Activated B cell treated with CpG ODN at 0.5 μM for 24 hours (primary cell): ENCODE measurements around the gene ACP3. TPM values are rescaled to one million over a fixed set of nuclear protein-coding genes. Genes with fewer than 3 reads are reported as not detected.
A peak's percentile ranks its signal among the peaks of the same experiment; 100 is the strongest.

Experiments
- ATAC-seq: fragments of 200-7000 bp; cut with Tn5 transposase; one replicate; pipeline ENCODE4 v1.10.0; 2021; ENCODE audit warnings: low read depth, mild to moderate bottlenecking, moderate library complexity
- CTCF ChIA-PET: fragments of 350-600 bp; sonication (Branson Sonifier 250); formaldehyde crosslinking; loops from one replicate; lab custom pipeline; 2021; ENCODE audit warnings: antibody characterized with exemption; lab: Charles Lee
- POLR2A ChIA-PET: fragments of 350-600 bp; sonication (Branson Sonifier 250); formaldehyde crosslinking; loops from one replicate; lab custom pipeline; 2021; ENCODE audit warnings: antibody characterized with exemption; lab: Charles Lee
- DNase-seq: peaks from one replicate; pipeline ENCODE4 v3.0.0; 2022
- H3K27ac Mint-ChIP-seq: one replicate; pipeline ENCODE4 v1.8.0; 2020; ENCODE audit warnings: mixed read lengths
- H3K27me3 Mint-ChIP-seq: one replicate; pipeline ENCODE4 v1.8.0; 2021; ENCODE audit warnings: mixed read lengths
- H3K36me3 Mint-ChIP-seq: one replicate; pipeline ENCODE4 v1.8.0; 2021; ENCODE audit warnings: low read depth, mixed read lengths
- H3K4me1 Mint-ChIP-seq: one replicate; pipeline ENCODE4 v1.8.0; 2021; ENCODE audit warnings: mixed read lengths
- H3K4me3 Mint-ChIP-seq: one replicate; pipeline ENCODE4 v1.8.0; 2020; ENCODE audit warnings: mild to moderate bottlenecking, mixed read lengths
- H3K9me3 Mint-ChIP-seq: one replicate; pipeline ENCODE4 v1.8.0; 2020; ENCODE audit warnings: mixed read lengths
- intact Hi-C: fragments of 100-400 bp; cut with micrococcal nuclease; formaldehyde crosslinking; loops from one replicate; pipeline ENCODE4 v1.15.1; 2024
- total RNA-seq: library from RNA; stranded (reverse); gene quantifications from 2 replicates; pipeline ENCODE4 v1.2.3, GENCODE V29; 2022
- TF ChIP-seq, protein P1 (sequence below): fragments of 200-600 bp; IDR thresholded peaks from one replicate; pipeline ENCODE4 v1.8.0; 2022; ENCODE audit warnings: antibody characterized with exemption, mild to moderate bottlenecking

The ACP3 gene
- total RNA-seq, 1 donor from 2014 or later, result 0.84 TPM

- Mint-ChIP-seq H3K27ac (no peak overlapping the region), H3K36me3 (no peaks in the 10 kb centered on the region), H3K4me3 (no peak overlapping the region), H3K27me3 (no peaks in the 10 kb centered on the region), H3K4me1 (peaks cover 1% of the 10 kb centered on the region), H3K9me3 (no peaks in the 10 kb centered on the region)
- intact Hi-C loops, result no loop called here
- POLR2A ChIA-PET, result interaction anchor here (0.7 kb wide), 1 partner anchor 1884 kb away, joined by 3 read pairs; no protein-coding TSS in a partner anchor
- TF ChIP-seq, protein P1, sequence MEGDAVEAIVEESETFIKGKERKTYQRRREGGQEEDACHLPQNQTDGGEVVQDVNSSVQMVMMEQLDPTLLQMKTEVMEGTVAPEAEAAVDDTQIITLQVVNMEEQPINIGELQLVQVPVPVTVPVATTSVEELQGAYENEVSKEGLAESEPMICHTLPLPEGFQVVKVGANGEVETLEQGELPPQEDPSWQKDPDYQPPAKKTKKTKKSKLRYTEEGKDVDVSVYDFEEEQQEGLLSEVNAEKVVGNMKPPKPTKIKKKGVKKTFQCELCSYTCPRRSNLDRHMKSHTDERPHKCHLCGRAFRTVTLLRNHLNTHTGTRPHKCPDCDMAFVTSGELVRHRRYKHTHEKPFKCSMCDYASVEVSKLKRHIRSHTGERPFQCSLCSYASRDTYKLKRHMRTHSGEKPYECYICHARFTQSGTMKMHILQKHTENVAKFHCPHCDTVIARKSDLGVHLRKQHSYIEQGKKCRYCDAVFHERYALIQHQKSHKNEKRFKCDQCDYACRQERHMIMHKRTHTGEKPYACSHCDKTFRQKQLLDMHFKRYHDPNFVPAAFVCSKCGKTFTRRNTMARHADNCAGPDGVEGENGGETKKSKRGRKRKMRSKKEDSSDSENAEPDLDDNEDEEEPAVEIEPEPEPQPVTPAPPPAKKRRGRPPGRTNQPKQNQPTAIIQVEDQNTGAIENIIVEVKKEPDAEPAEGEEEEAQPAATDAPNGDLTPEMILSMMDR, result no peak
- no peak for ATAC-seq
- DNase-seq, result no peak
- CTCF ChIA-PET, result no interaction called here
Observed at GRCh38 chr3:132347811-132348210, 30.6 kb downstream of the ACP3 start.

DNA sequence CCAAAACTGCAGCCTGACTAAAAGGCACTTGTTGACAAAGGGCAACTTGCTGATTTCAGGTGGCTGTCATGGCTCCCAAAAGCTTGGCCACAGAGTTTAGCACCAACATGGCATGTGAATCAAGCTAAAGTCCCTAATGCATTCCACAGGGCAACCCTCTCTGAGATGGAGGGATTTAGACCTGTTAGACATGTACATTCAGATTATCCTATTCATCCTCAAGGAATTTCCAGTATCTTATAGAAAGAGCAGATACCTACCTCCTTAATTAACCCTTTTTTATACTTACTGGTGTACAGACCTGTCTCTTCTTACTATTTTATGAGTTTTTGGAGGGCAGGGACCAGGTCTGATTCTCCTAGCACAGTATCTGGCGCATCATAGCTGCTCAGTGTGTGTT lies 31.3 kb downstream of the ACP3 start:
- DNase-seq (no peak), ATAC-seq (no peak)
- Mint-ChIP-seq H3K27me3 (no peaks in the 10 kb centered on the region), H3K27ac (no peak overlapping the region), H3K4me1 (no peaks in the 10 kb centered on the region), H3K36me3 (no peaks in the 10 kb centered on the region), H3K9me3 (no peaks in the 10 kb centered on the region), H3K4me3 (no peak overlapping the region)
- intact Hi-C loops, result no loop called here
- ChIA-PET POLR2A (no interaction called here), CTCF (interaction anchor here (1.2 to 3.9 kb wide), 2 partner anchors 9 to 50 kb away, joined by 3 to 26 read pairs; no protein-coding TSS in a partner anchor)
- TF ChIP-seq, protein P1, result no peak

DNA sequence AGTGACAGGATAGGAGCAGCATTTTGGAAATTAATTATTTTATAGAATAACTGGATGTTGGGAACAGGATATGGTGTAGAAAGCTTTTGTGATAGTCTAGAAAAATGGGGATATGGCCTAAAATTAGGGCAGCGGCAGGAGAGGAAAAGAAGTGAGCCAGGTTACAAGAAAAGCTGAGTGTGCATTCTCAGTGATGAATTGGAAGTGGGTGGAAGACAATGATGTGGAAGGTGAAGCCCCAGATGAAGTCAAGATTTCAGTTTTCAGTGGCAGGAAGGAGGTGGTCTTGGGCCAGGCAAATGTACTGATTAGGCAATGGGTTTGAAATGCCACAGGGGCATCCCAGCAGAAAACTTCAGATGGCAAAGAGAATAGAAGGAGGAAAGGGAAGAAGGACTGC lies 33.6 kb downstream of the ACP3 start:
- ATAC-seq, result no peak
- Mint-ChIP-seq H3K4me3 (no peak overlapping the region), H3K27me3 (no peaks in the 10 kb centered on the region), H3K9me3 (no peaks in the 10 kb centered on the region), H3K36me3 (no peaks in the 10 kb centered on the region), H3K27ac (no peak overlapping the region), H3K4me1 (no peaks in the 10 kb centered on the region)
- no peak for DNase-seq
- CTCF ChIA-PET, result interaction anchor here (1.0 to 3.9 kb wide), 3 partner anchors 8 to 292 kb away, joined by 3 to 26 read pairs (median 7); no protein-coding TSS in a partner anchor
- intact Hi-C loops, result loop anchor here (5.0 to 10.0 kb wide), 2 partner anchors 96 to 144 kb away; no protein-coding TSS in a partner anchor
- TF ChIP-seq, protein P1, result no peak
- POLR2A ChIA-PET, result no interaction called here

GRCh38 chr3:132351222-132351806 lies 34.1 kb downstream of the ACP3 start:
- ATAC-seq, result no peak
- no peaks in the 10 kb centered on the region for H3K27me3 Mint-ChIP-seq
- no peaks in the 10 kb centered on the region for H3K9me3 Mint-ChIP-seq
- intact Hi-C loops, result loop anchor here (5.0 to 10.0 kb wide), 2 partner anchors 96 to 143 kb away; no protein-coding TSS in a partner anchor
- no peak for DNase-seq
- TF ChIP-seq, protein P1, result no peak
- no peak overlapping the region for H3K27ac Mint-ChIP-seq
- ChIA-PET CTCF (interaction anchor here (1.0 to 3.9 kb wide), 3 partner anchors 8 to 292 kb away, joined by 3 to 26 read pairs (median 7); no protein-coding TSS in a partner anchor), POLR2A (no interaction called here)
- H3K4me3 Mint-ChIP-seq, result no peak overlapping the region
- no peaks in the 10 kb centered on the region for H3K36me3 Mint-ChIP-seq
- no peaks in the 10 kb centered on the region for H3K4me1 Mint-ChIP-seq

DNA sequence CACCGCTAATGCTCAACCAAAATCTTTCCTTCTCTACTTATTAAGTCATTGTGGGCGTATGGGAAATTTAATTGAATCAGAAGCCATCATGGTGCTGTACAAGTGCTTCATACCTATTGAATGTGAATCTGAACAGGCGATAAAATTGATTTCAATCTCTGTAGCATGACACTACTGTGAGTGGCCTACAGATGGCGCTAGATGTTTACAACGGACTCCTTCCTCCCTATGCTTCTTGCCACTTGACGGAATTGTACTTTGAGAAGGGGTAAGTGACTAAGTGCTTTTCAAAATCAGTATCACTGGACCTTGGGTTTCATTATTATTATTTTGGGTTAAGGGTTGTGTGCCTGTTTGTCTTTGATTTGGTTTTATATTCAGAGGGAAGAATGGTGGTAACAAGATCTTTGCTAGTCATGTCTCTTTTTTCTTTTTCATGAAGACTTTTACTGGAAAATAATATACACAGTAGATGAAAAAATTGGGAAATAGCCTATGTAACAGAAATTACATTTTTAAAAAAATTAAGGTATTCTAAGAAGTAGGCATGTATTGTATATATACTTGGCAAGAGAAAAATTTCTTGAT lies 35.4 kb downstream of the ACP3 start:
- H3K4me1 Mint-ChIP-seq, result no peaks in the 10 kb centered on the region
- H3K27me3 Mint-ChIP-seq, result no peaks in the 10 kb centered on the region
- intact Hi-C loops, result loop anchor here (1.0 to 10.0 kb wide), 5 partner anchors 47 to 290 kb away; no protein-coding TSS in a partner anchor
- H3K9me3 Mint-ChIP-seq, result no peaks in the 10 kb centered on the region
- ATAC-seq (peak; percentile 84), DNase-seq (no peak)
- no peak overlapping the region for H3K4me3 Mint-ChIP-seq
- CTCF ChIA-PET, result interaction anchor here (1.1 to 3.9 kb wide), 6 partner anchors 10 to 289 kb away, joined by 4 to 26 read pairs (median 6); no protein-coding TSS in a partner anchor
- H3K27ac Mint-ChIP-seq, result no peak overlapping the region
- TF ChIP-seq, protein P1, result no peak
- H3K36me3 Mint-ChIP-seq, result no peaks in the 10 kb centered on the region
- POLR2A ChIA-PET, result no interaction called here
